Liver (tissue), 9 donors: ENCODE results near the gene MPST. TPM values are rescaled to one million over a fixed set of nuclear protein-coding genes. Genes with fewer than 3 reads are reported as not detected.
"Not testable (repeated sequence)": the region's sequence is repeated elsewhere in the genome, so short reads cannot be mapped to it uniquely, and the experiment has no call there.

Experiments
- DNase-seq: peaks from one replicate; pipeline ENCODE4 v3.0.0-alpha.2; 2017; ENCODE audit warnings: low spot score
- H3K27ac ChIP-seq, 2 donors: one replicate each; pipeline ENCODE4 v1.7.0; 2013; ENCODE audit warnings: inconsistent platforms in 2 of 2, low read length in 2 of 2, control low read depth in 1 of 2, low read depth in 1 of 2, mild to moderate bottlenecking in 1 of 2
- H3K27me3 ChIP-seq, 4 donors: one replicate each; pipeline versions ENCODE4 v1.6.1 to v1.7.0; 2013; ENCODE audit warnings: low read length in 3 of 4, inconsistent platforms in 1 of 4, mild to moderate bottlenecking in 1 of 4, moderate library complexity in 1 of 4; ENCODE audit not compliant: control insufficient read depth in 4 of 4, insufficient read depth in 4 of 4
- H3K36me3 ChIP-seq, 4 donors: one replicate each; pipeline versions ENCODE4 v1.6.1 to v1.7.0; 2013; ENCODE audit warnings: low read length in 3 of 4, mild to moderate bottlenecking in 3 of 4, low read depth in 1 of 4, moderate library complexity in 1 of 4; ENCODE audit not compliant: control insufficient read depth in 4 of 4, insufficient read depth in 3 of 4
- H3K4me1 ChIP-seq, 4 donors: one replicate each; pipeline versions ENCODE4 v1.6.1 to v1.7.0; 2013; ENCODE audit warnings: low read length in 3 of 4, mild to moderate bottlenecking in 3 of 4, moderate library complexity in 1 of 4; ENCODE audit not compliant: control insufficient read depth in 4 of 4, insufficient read depth in 4 of 4
- H3K4me3 ChIP-seq, 3 donors: one replicate each; pipeline versions ENCODE4 v1.6.1 to v1.7.0; 2013; ENCODE audit warnings: low read length in 3 of 3, control low read depth in 1 of 3, low read depth in 1 of 3, mild to moderate bottlenecking in 1 of 3
- H3K9ac ChIP-seq, 2 donors: one replicate each; pipeline ENCODE4 v1.7.0; 2013; ENCODE audit warnings: low read length in 2 of 2, mild to moderate bottlenecking in 2 of 2, moderate library complexity in 2 of 2, control low read depth in 1 of 2, low read depth in 1 of 2
- H3K9me3 ChIP-seq, 4 donors: one replicate each; pipeline versions ENCODE4 v1.6.1 to v1.7.0; 2013; ENCODE audit warnings: low read length in 3 of 4; ENCODE audit not compliant: control insufficient read depth in 4 of 4
- ATF3 ChIP-seq: IDR thresholded peaks from 2 replicates; pipeline ENCODE4 v1.6.1; 2016; ENCODE audit warnings: antibody characterized with exemption
- CTCF ChIP-seq: fragments of 150-350 bp; IDR thresholded peaks from 2 replicates; pipeline ENCODE4 v1.5.1; 2017; ENCODE audit warnings: improper control_type of control experiment, low read depth, low read length; ENCODE audit not compliant: missing input control
- EGR1 ChIP-seq, 2 donors: IDR thresholded peaks; 2 replicates each; pipeline ENCODE4 v1.6.1; 2016 to 2018; ENCODE audit warnings: antibody characterized with exemption in 2 of 2, low read depth in 2 of 2
- GABPA ChIP-seq, 2 donors: IDR thresholded peaks in 1 of 2; conservative IDR thresholded peaks in 1 of 2; 2 replicates each; pipeline ENCODE4 v1.6.1; 2016; ENCODE audit warnings: antibody characterized with exemption in 2 of 2, mild to moderate bottlenecking in 1 of 2, moderate library complexity in 1 of 2
- HNF4A ChIP-seq, 2 donors: conservative IDR thresholded peaks; 2 replicates each; pipeline ENCODE4 v1.6.1; 2016; ENCODE audit warnings: antibody characterized with exemption in 2 of 2, mild to moderate bottlenecking in 2 of 2
- JUND ChIP-seq, 2 donors: IDR thresholded peaks; 2 replicates each; pipeline ENCODE4 v1.6.1; 2016; ENCODE audit warnings: antibody characterized with exemption in 2 of 2
- MAX ChIP-seq: IDR thresholded peaks from 2 replicates; pipeline ENCODE4 v1.6.1; 2016; ENCODE audit warnings: antibody characterized with exemption
- NR2F2 ChIP-seq: IDR thresholded peaks from 2 replicates; pipeline ENCODE4 v1.6.1; 2016; ENCODE audit warnings: antibody characterized with exemption
- RXRA ChIP-seq, 2 donors: IDR thresholded peaks; 2 replicates each; pipeline ENCODE4 v1.6.1; 2017 to 2018; ENCODE audit warnings: antibody characterized with exemption in 2 of 2, mild to moderate bottlenecking in 1 of 2
- SP1 ChIP-seq: IDR thresholded peaks from 2 replicates; pipeline ENCODE4 v1.6.1; 2018; ENCODE audit warnings: antibody characterized with exemption, mild to moderate bottlenecking
- TAF1 ChIP-seq: conservative IDR thresholded peaks from 2 replicates; pipeline ENCODE4 v1.6.1; 2016; ENCODE audit warnings: antibody characterized with exemption, mild to moderate bottlenecking
- YY1 ChIP-seq: IDR thresholded peaks from 2 replicates; pipeline ENCODE4 v1.6.1; 2016; ENCODE audit warnings: antibody characterized with exemption, mild to moderate bottlenecking
- ZBTB33 ChIP-seq: IDR thresholded peaks from 2 replicates; pipeline ENCODE4 v1.6.1; 2016; ENCODE audit warnings: antibody characterized with exemption
- WGBS: extraction: QIAGEN DNeasy Blood & Tissue Kit; methylation state at CpG from one replicate; pipeline ENCODE4 v1.1.7; 2013; 5-methylcytosine and 5-hydroxymethylcytosine counted together
- polyA plus RNA-seq, 2 donors: library from polyadenylated mRNA; stranded (reverse) in 1 of 2; unstranded in 1 of 2; fragments of 200-250 nt in 1 of 2; fragments of >200 nt in 1 of 2; fragmentation: Nextera tagmentation in 1 of 2; extraction: Ambion mirVana in 1 of 2; gene quantifications; one replicate each; pipeline versions ENCODE4 v1.2.1 to v1.2.3, GENCODE V29; 2013 to 2015
- total RNA-seq, 2 donors: library from RNA; depleted of rRNA; stranded (reverse); fragments of >200 nt; gene quantifications; one replicate each; pipeline ENCODE4 v1.2.3, GENCODE V29; 2014
- donor health status: healthy.
- donor health status: healthy.
- donor health status: healthy.
- donor health status: healthy.
- donor health status: healthy.

The MPST gene
- total and polyA plus RNA-seq, 4 donors, result 124 to 277 (median 199) TPM

GRCh38 chr22:37070744-37071143 lies 51.2 kb downstream of the MPST start:
- Histone ChIP-seq H3K4me1 (no peaks in the 10 kb centered on the region), H3K36me3 (peaks cover 3 to 65% (median 26%) of the 10 kb centered on the region in 4 donors), H3K9me3 (no peaks in the 10 kb centered on the region), H3K27me3 (no peaks in the 10 kb centered on the region), H3K9ac (no peak overlapping the region), H3K4me3 (no peak overlapping the region), H3K27ac (no peak overlapping the region)
- no peak for DNase-seq
- WGBS, result 80% methylated on average over 9 of the region's 9 CpGs
- no peak for TF ChIP-seq NR2F2
- no peak for TF ChIP-seq EGR1 (IDR thresholded peaks at IDR 0.05; ENCODE audit: low read depth in 2 of 2)
- no peak for TF ChIP-seq GABPA (IDR thresholded peaks at IDR 0.05 in 1 of 2, conservative IDR thresholded peaks at IDR 0.05 in 1 of 2)
- no peak for TF ChIP-seq ATF3
- no peak for TF ChIP-seq RXRA (IDR thresholded peaks at IDR 0.05)
- TF ChIP-seq JUND (IDR thresholded peaks at IDR 0.05), result no peak
- TF ChIP-seq CTCF, result no peak
- TF ChIP-seq MAX, result no peak
- no peak for TF ChIP-seq HNF4A (conservative IDR thresholded peaks at IDR 0.05)
- no peak for TF ChIP-seq TAF1
- TF ChIP-seq YY1, result no peak

GRCh38 chr22:37071850-37072592 lies 52.5 kb downstream of the MPST start:
- not testable (repeated sequence) for H3K27me3 ChIP-seq, H3K4me1 ChIP-seq, H3K4me3 ChIP-seq, H3K9me3 ChIP-seq, H3K27ac ChIP-seq, DNase-seq, H3K9ac ChIP-seq
- peaks cover 3 to 54% (median 25%) of the 10 kb centered on the region in 4 donors for H3K36me3 ChIP-seq
- 96% methylated on average over 5 of the region's 5 CpGs for WGBS

GRCh38 chr22:37072673-37073072 lies 53.1 kb downstream of the MPST start:
- Histone ChIP-seq H3K27me3 (no peaks in the 10 kb centered on the region), H3K4me1 (no peaks in the 10 kb centered on the region), H3K9me3 (no peaks in the 10 kb centered on the region), H3K27ac (no peak overlapping the region), H3K4me3 (no peak overlapping the region), H3K36me3 (peaks cover 3 to 51% (median 23%) of the 10 kb centered on the region in 4 donors), H3K9ac (no peak overlapping the region)
- no peak for TF ChIP-seq SP1
- TF ChIP-seq GABPA (IDR thresholded peaks at IDR 0.05 in 1 of 2, conservative IDR thresholded peaks at IDR 0.05 in 1 of 2), result no peak
- TF ChIP-seq TAF1, result no peak
- TF ChIP-seq ATF3, result no peak
- TF ChIP-seq ZBTB33, result no peak
- 96% methylated on average over 8 of the region's 8 CpGs for WGBS
- DNase-seq, result no peak
